Caki2 (cell line): Measurements from ENCODE around the gene MXD3. TPM values are rescaled to one million over a fixed set of nuclear protein-coding genes. Genes with fewer than 3 reads are reported as not detected.
"Not testable (repeated sequence)": the region's sequence is repeated elsewhere in the genome, so short reads cannot be mapped to it uniquely, and the experiment has no call there.

Experiments
- DNase-seq: peaks from one replicate; pipeline ENCODE4 v3.0.0-alpha.2; 2015; ENCODE audit warnings: low read depth
- in situ Hi-C: cut with HindIII; loops from 2 replicates; pipeline ENCODE4 v1.10.0; 2016; ENCODE audit warnings: low sequenced_read_pairs, low pct_unique_long_range_greater_than_20kb, mixed read lengths
- total RNA-seq: library from RNA; depleted of rRNA; stranded (reverse); fragments of >200 nt; shearing (Covaris generic); gene quantifications from 2 replicates; pipeline ENCODE4 v1.2.3, GENCODE V29; 2014; ENCODE audit warnings: low replicate concordance; rRNA removed

MXD3 gene, protein sequence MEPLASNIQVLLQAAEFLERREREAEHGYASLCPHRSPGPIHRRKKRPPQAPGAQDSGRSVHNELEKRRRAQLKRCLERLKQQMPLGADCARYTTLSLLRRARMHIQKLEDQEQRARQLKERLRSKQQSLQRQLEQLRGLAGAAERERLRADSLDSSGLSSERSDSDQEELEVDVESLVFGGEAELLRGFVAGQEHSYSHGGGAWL
- 69.8 and 72.2 TPM in 2 replicates for total RNA-seq

DNA sequence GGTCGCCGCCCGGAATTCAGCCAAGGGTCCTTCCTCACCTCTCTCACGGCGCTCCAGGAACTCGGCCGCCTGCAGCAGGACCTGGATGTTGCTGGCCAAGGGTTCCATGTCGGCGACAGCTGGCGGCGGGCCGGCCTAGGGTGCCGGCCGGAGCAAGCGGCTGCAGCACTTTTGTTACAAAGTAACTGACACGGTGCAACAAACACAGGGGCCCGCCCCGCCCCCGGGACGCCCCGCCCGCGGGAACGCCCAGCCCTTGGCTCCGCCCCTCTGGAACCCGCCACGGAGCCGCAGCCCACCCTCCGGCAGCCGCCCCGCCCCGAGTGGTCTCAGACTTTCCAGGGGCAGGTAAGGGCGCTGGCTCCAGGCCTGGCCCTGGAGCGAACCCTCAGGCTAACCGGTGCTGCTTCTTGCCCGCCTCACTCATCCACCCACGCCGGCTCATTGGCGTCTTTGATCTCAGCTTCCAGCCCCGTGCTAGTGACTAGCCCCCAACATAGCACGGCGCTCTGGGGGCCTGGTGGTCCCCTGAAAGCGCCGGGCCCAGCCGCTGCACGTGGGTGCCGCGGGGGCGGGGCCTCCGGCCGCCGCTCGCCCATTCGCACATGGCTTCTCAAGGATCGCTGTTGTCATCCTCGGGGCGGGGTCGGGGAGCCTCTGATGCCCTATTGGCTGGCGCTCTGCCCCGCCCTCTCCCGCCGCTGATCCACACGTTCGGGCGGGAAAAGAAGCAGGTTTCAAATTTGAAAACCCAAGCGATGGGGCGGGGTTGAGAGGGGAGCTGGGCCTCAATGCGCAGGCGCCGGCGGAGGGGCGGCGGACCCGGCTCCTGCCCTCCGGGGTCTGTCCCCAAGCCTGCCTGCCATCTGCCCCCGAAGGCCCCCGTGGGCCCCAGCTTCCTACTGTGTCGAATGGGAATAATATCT is at the start of gene MXD3:
Gene MXD3 (minus strand): TSS at position 176 of the 926 bp plus-strand sequence. CDS start 68 bp downstream, at position 108.
- peak; percentile 99 for DNase-seq
- in situ Hi-C loops: no loop called here

DNA sequence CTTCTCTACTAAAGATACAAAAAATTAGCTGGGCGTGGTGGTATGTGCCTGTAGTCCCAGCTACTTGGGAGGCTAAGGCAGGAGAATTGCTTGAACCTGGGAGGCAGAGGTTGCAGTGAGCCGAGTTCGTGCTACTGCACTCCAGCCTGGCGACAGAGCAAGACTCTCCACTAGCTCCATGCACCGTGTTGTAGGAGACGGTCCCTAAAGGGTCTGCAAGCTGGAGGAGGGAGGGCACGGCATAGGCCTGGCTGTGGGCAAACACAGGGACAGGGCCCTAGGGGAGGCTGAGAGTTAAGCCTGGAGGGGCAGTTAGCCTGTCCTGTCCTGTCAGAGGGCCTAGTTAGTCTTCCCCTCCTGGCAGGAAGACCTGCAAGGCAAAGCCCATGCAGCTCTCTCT is 49.0 kb upstream of the MXD3 start:
- in situ Hi-C loops, DNase-seq: not testable (repeated sequence)

DNA sequence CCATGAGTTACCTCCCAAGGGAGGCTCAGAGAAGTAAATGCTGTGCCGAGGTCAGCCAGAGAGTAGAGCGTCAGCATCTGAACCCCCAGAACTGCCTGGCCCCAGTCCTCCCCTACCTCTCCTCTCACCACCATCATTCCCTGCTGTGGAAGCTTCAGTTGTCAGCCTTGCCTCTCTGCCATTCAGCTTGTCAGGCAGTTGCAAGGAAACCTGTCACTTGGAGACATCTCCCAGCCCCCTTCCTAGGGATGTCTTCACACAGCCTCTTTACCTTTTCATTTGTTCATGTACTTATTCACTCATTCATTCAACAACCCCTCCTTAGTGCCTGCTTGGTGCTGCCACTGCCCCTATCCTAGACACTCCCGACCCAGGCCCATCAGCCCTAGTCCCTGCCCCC is 48.2 kb upstream of the MXD3 start:
- DNase-seq: no peak
- in situ Hi-C loops: no loop called here

DNA sequence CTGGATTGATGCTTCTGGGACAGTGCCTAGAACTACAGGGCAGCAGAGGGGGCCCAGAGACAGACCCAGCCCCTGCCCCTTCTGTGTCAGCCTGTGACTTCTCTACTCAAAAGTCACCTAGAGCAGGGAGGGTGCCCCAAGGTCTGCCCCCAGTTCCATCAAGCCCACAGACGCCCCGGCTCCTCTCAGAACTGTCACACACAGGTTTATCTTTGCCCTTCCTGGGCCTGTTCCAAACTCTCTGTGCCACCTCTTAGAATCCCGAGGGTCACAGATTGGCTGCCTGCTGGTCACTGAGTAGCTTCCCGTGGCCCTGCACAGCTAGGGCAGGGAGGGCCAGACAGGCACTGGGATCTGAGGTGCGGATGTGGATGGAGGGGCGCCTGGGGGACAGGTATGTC is 47.8 kb upstream of the MXD3 start:
- in situ Hi-C loops: no loop called here
- DNase-seq: no peak

DNA sequence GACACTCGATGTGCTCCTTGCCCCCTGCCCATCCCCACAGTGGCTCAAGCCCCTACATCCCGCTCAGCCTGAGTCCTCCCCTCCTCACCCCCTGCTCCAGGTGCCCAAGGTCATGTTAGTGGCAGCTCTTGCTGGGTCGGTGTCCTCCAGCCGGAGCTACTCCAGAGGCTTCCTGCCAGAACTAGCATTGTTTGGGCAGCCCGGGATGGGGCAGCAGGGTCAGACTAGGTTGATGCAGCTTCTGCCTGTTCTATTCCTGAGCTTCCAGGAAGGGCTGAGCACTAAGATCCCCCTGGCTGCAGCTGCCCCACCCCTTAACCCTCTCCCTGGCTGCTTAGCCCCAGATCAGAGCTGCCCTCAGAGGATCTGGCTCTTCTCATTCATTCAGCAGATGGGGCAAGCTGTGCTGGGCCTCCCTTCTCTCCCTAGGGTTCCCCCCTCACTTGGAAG is 46.7 kb upstream of the MXD3 start:
- in situ Hi-C loops: no loop called here
- DNase-seq: no peak

DNA sequence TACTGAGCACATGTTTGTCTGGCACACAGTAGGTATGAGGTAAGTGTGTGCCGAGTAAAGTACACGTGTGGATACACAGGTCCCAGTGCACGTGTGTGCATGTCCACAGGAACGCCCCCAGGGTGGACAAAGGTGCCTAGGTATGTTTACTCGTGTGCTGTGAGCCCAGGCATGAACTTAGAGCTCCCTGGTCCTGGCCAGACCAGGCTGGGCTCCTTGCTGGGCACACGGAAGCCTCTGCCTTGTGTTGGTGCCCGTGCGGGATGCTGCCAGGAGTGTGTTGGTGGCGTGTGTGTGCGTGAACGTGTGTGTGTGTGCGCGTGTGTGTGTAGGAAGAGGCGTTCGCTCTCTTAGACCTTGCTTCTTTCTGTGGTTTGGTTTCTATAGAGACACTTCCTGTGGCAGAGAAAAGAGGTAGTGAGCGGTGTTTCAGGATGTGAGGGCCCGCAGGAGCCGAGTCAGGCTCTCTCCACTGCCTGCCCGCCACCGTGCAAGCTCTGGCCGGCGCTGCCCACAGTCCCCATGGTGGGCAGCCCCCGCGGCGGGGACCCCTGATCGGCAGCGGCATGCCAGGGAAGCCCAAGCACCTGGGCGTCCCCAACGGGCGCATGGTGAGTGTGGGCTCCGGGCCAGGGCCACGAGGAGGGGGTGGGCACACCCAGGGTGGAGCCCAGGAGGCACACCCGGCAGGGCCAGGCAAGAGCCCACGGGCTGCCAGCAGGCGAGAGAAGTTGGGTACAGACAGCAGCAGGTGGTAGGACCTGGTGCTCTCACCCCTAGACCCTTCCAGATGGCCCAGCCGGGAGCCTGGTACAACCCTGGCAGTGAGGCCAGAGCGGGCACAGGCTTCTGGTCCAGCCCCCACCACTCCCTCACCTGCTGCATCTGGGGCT is 46.0 kb upstream of the MXD3 start, which contains the start of gene RGS14:
Gene RGS14 (plus strand): TSS at position 466 of the 893 bp plus-strand sequence. CDS start 101 bp downstream, at position 567.
- no peak for DNase-seq
- in situ Hi-C loops: no loop called here

DNA sequence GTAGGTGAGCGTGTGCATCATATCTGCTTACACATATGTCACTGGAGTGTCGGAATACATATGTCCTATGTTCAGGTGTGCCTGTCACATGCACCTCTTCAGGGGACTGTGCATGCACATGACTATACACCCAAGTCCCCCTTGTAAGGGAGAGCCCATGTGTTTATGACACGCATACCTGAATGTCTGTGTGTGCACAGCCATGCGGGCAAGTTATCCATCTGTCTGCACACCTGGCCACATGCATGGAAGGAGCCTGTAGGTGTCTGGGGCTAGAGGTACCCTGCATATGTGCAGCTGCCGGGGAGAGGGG is 45.4 kb upstream of the MXD3 start:
- DNase-seq: no peak
- in situ Hi-C loops: no loop called here

DNA sequence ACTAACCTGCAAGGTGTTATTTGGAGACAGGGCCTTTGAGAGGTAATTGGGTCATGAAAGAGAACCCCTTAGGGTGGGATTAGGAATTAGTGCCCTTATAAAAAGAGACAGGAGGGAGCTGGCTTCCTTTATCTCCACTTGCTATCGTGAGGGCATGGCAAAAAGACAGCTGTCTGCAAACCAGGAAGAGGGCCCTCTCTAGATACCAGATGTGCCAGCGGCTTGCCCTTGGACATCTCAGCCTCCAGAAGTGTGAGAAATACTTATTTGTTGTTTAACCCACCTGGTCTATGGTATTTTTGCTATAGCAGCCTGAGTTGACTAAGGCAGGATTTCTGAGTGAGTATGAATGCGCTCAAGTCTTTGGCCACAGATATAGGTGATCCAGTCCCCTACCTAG is 45.0 kb upstream of the MXD3 start:
- DNase-seq: no peak
- in situ Hi-C loops: no loop called here

DNA sequence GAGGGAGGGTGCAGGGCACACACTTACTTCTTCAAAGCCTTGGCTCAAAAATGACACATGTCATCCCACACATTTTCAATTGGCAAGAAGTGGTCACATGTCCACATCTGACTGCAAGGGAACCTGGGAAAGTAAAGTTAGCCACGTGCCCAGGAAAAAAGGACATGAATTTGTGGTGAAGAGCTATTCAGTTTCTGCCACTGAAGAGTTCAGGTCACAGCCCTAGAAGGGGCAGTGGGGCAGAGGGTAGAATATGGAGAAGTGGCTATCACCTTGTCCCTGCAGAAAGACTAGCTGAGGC is 44.1 kb upstream of the MXD3 start:
- in situ Hi-C loops: no loop called here
- no peak for DNase-seq

DNA sequence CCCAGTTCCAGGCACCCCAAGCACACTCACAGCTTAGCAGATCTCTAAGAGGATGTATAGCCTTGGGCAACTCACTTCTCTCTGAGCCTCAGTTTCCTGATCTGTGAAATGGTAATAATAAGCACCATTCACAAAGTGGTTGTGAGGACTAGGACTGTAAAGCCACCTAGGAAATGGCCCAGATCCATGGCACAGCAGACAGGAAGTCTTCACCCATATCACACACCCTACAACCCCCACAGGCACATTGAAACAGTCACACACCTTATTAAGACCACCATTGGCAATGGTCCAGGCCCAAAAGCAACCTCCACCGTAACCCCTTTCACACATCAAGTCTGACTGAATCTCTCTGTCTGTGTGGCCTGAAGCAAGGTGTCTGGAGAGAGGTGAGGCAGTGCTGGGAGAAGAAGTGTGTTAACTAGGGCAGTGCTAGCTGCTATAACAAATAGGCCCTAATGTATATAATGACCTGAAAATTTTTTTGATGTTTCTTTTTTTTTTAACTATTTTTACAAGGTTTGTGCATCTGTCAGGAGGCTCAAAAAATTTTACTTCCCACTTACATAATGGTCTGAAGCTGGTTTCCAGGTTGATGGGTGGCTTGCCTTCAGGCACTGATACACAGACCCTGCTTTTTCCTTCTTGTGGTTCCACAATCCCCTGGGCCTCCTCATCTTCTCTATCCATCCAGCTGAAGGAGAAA is 43.6 kb upstream of the MXD3 start:
- DNase-seq: no peak
- in situ Hi-C loops: no loop called here

DNA sequence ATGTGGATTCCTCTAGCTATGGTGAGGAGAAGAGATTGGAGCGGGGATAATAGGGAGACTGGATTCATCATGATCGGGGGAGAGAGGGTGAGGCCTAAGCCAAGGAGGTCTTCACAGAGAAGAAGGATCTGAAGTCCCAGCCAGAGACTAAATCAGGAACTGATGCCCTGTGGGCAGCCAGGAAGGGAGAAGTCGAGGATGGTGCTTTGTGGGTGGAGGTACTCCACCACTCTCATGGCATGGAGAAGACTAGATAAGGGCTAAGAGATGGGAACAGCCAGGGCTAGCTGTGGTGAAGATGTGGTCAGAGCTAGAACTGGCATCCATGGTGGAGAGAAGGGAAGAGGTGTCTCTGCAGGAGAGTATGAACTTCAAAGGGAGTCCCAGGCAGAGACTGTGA is 43.0 kb upstream of the MXD3 start:
- no peak for DNase-seq
- in situ Hi-C loops: no loop called here

DNA sequence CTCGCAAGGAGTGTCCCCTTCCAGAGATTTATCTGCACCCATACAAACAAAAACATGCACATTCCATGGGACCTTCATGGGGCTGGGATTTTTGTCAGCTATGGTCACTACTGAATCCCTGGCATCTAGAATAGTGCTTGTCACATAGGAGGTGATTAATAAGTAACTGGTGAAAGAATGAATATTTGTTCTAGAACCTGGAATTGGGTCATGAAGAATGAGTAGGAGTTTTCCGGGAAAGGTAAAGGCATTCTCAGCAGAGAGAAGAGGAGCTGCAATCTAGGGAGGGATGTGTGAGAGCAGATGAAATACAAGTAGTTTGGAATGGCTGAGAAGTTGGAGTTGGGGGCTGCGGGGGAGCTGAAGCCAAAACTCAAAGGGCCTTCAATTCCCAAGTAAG is 42.6 kb upstream of the MXD3 start:
- in situ Hi-C loops: no loop called here
- DNase-seq: peak; percentile 33

DNA sequence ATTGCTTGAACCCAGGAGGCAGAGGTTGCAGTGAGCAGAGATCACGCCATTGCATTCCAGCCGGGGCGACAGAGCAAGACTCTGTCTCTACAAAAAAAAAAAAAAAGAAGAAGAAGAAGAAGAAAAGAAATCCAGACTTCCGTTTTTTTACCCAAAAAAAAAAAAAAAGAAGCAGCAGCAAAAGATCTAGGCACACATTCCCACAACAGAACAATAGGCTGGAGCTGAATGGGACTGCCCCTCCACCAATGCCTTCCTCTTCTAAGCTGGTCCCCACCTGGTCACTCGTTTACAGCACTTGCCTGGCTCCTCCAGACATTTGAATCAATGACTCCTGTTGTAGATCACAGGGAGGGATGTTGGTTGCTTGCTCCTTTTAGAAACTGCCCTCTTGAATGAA is 41.4 kb upstream of the MXD3 start:
- in situ Hi-C loops: no loop called here
- no peak for DNase-seq

DNA sequence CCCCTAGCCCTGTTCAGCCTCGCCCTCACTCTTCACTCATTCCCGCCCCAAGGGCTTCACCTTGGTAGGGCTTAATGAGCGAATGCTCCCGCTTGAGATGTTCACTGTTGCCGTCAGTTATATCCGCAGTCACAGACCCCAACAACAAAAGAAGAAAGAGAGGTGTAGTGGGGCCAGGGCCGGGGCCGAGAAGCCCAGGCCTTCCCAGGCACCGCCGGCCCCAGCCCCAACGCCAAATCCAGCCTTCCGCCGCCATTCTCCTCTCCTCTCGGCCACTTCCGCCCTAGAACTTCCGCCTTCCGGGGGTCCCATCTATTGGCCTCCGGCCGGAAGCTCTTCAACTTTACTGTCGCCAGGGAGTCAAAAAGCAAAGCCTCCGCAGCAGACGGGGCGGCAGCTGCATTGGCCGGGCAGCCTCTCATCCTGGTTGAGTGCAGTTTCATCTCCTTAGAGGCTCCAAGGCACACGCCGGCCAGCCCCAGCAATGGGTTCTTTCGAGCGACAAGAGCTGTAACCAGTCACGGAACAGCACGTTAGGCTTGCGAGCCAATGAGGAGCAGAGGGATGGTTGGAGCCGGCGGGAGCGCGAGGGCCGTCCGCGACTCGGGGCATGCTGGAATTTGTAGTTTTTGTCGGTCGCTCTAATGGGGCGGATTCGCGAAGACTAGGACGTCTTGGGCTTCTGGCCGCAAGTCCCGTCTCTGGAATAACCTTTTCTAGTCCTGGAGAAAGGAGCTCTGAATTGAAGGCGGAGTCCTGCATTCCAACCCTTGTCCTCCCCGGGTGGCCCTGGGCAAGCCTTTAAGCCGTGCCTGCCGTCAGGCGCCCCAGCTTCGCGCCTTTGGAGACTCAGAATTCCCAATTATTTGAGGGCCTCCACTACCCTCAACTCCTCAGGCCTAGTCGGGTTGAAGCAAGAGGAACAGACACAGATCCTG is 40.0 kb upstream of the MXD3 start, which contains the start of gene LMAN2:
Gene LMAN2 (minus strand): TSS at position 277 of the 938 bp plus-strand sequence. CDS start 21 bp downstream, at position 256.
- DNase-seq: peak; percentile 97
- in situ Hi-C loops: no loop called here

DNA sequence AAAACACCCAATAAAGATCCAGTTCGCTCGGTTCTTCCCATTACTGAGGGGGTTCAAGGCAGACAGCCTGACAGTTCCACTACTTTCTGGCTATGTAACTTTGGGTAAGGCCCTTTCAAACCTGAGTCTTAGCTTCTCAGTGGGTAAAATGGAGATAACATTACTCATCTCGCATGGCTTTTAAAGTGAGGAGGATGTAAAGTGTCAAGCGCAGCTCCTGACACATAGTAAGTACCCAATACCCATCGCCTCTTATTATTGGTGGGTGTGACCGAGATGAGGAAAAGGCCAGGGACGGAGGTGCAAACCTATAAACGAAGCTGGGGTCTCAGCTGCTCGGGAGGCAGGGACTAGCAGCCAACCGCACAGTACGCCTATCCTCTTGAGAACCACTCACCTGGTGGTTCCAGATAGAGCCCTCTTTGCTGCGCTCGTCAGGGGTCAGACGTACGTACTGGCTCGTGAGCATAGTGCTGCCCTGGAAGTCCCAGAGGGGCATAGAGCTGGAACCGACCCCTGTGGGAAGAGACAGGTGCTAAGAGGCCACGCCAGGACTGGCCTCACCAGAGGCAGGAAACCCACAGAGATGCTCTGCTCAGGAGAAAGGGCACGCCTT is 39.2 kb upstream of the MXD3 start:
- no peak for DNase-seq
- in situ Hi-C loops: no loop called here

DNA sequence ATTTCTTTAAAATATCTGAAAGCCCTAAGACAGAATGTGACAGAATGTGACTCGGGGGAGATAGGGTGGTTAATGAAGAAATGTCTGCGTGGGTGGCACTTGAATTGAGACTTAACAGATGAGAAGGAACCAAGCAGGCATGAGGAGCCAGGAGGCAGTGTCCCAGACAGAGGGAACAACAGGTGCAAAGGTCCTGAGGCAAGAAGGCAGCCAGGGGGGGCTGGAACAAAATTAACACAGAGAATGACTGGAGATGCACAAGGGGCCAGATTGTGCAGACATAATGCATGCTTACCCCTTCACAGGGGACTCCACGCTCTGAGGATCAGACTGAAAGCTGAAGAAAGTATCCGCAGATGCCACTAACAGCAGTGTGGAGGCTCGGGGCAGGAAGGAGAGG is 38.1 kb upstream of the MXD3 start:
- in situ Hi-C loops: no loop called here
- no peak for DNase-seq

DNA sequence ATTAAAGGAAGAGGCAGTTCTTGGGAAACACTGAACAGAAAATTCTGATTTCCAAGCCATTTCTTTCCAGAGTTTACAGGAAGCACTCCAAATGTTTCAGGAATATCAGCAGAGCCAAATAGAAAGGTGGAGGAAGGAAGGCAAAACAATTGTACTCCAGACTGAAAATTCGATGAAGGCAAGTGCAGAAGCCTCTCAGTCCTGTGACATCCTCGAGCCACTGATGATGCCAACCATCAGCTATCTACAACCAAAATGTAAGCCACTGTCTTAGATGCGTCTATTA is 37.6 kb upstream of the MXD3 start:
- in situ Hi-C loops: no loop called here
- no peak for DNase-seq
